GM19395 (cell line): ENCODE data around the gene CDH15.
A peak's percentile ranks its signal among the peaks of the same experiment; 100 is the strongest.

Experiments used
- ATAC-seq: cut with Tn5 transposase; IDR thresholded peaks from one replicate; pipeline ENCODE4 v1.9.1; 2021; ENCODE audit warnings: mild to moderate bottlenecking, moderate library complexity; ENCODE audit not compliant: unreplicated experiment

Gene CDH15

GRCh38 chr16:89198417-89199240 lies 27.1 kb downstream of the CDH15 start:
- ATAC-seq: no peak

- ATAC-seq: no peak
Measured at GRCh38 chr16:89199241-89200123, 27.9 kb downstream of the CDH15 start.

GRCh38 chr16:89200124-89200849 lies 28.7 kb downstream of the CDH15 start, which contains the start of gene SLC22A31:
TSS of gene SLC22A31 (minus strand) at chr16:89200537. CDS start at chr16:89200501, 36 bp downstream.
- no peak for ATAC-seq

- no peak for ATAC-seq
Measured at GRCh38 chr16:89200850-89201411, 29.4 kb downstream of the CDH15 start.

GRCh38 chr16:89201439-89202377 lies 30.2 kb downstream of the CDH15 start:
- no peak for ATAC-seq

- ATAC-seq: no peak
Measured at GRCh38 chr16:89202422-89203215, 31.1 kb downstream of the CDH15 start.

GRCh38 chr16:89207993-89208392 lies 36.4 kb downstream of the CDH15 start:
- ATAC-seq: no peak

- ATAC-seq: no peak
Measured at GRCh38 chr16:89209522-89210044, 38.0 kb downstream of the CDH15 start.

- ATAC-seq: no peak
Measured at GRCh38 chr16:89210165-89210903, 38.8 kb downstream of the CDH15 start.

- ATAC-seq: no peak
Measured at GRCh38 chr16:89210904-89211515, 39.5 kb downstream of the CDH15 start.

GRCh38 chr16:89216315-89217137 lies 45.0 kb downstream of the CDH15 start:
- peak; percentile 52 for ATAC-seq

- ATAC-seq: no peak
Measured at GRCh38 chr16:89217138-89217387, 45.5 kb downstream of the CDH15 start.

GRCh38 chr16:89217388-89218191 lies 46.0 kb downstream of the CDH15 start, which contains the start of gene ZNF778:
TSS of gene ZNF778 (plus strand) at chr16:89217703. CDS start at chr16:89221128, 3,425 bp downstream.
- ATAC-seq: peak; percentile 83

GRCh38 chr16:89219365-89219764 lies 47.8 kb downstream of the CDH15 start:
- ATAC-seq: no peak

GRCh38 chr16:89221604-89222003 lies 50.1 kb downstream of the CDH15 start:
- ATAC-seq: no peak

GRCh38 chr16:89222931-89223330 lies 51.4 kb downstream of the CDH15 start:
- no peak for ATAC-seq
